ENCODE measurements around the gene EPN2.

GRCh38 chr17:19368229-19368628 is 131.1 kb downstream of the EPN2 start:
- no peak for TF ChIP-seq CTCF (IDR thresholded peaks at IDR 0.05)
- TF ChIP-seq EP300 (IDR thresholded peaks at IDR 0.05), result no peak
- no peak for TF ChIP-seq POLR2A (IDR thresholded peaks at IDR 0.05)
